ENCODE measurements around the gene CNTN5. TPM values are rescaled to one million over a fixed set of nuclear protein-coding genes. Genes with fewer than 3 reads are reported as not detected.

Gene CNTN5
- polyA plus RNA-seq, 2 donors: not detected

GRCh38 chr11:100353083-100353482, 1332.3 kb downstream of the CNTN5 start:
- no peaks in the 10 kb centered on the region for H3K4me1 ChIP-seq (ENCODE audit: control insufficient read depth in 2 of 2, insufficient read depth in 2 of 2, low read length in 1 of 2)
- no peak overlapping the region for H3K27ac ChIP-seq (ENCODE audit: low read depth in 2 of 2, low read length in 1 of 2)
- no peaks in the 10 kb centered on the region for H3K27me3 ChIP-seq (ENCODE audit: control insufficient read depth in 1 of 2, insufficient read depth in 2 of 2, low read length in 2 of 2)
- no peaks in the 10 kb centered on the region for H3K36me3 ChIP-seq (ENCODE audit: control insufficient read depth in 2 of 2, insufficient read depth in 2 of 2, low read length in 1 of 2)
- no peak overlapping the region for H3K4me3 ChIP-seq (ENCODE audit: low read depth in 1 of 2, low read length in 2 of 2)
- H3K9me3 ChIP-seq (ENCODE audit: control insufficient read depth in 2 of 2, insufficient read depth in 1 of 2, low read depth in 1 of 2, low read length in 1 of 2): no peaks in the 10 kb centered on the region

DNA sequence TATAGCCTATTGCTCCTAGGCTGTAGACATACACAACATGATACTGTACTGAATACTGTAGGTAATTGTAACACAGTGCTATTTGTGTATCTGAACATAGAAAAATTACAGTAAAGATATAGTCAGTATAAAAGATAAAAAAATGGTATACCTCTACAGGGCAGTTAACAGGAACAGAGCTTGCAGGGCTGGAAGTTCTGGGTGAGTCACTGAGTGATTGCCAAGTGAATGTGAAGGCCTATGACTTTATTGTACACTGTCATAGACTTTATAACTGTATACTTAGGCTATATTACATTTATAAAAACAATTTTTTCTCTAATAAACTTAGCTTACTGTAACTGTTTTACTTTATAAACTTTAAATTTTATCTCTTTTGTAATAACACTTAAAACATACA, 1334.0 kb downstream of the CNTN5 start:
- no peak overlapping the region for H3K4me3 ChIP-seq (ENCODE audit: low read depth in 1 of 2, low read length in 2 of 2)
- no peaks in the 10 kb centered on the region for H3K9me3 ChIP-seq (ENCODE audit: control insufficient read depth in 2 of 2, insufficient read depth in 1 of 2, low read depth in 1 of 2, low read length in 1 of 2)
- H3K27me3 ChIP-seq (ENCODE audit: control insufficient read depth in 1 of 2, insufficient read depth in 2 of 2, low read length in 2 of 2): no peaks in the 10 kb centered on the region
- no peaks in the 10 kb centered on the region for H3K36me3 ChIP-seq (ENCODE audit: control insufficient read depth in 2 of 2, insufficient read depth in 2 of 2, low read length in 1 of 2)
- H3K4me1 ChIP-seq (ENCODE audit: control insufficient read depth in 2 of 2, insufficient read depth in 2 of 2, low read length in 1 of 2): no peaks in the 10 kb centered on the region
- H3K27ac ChIP-seq (ENCODE audit: low read depth in 2 of 2, low read length in 1 of 2): no peak overlapping the region

DNA sequence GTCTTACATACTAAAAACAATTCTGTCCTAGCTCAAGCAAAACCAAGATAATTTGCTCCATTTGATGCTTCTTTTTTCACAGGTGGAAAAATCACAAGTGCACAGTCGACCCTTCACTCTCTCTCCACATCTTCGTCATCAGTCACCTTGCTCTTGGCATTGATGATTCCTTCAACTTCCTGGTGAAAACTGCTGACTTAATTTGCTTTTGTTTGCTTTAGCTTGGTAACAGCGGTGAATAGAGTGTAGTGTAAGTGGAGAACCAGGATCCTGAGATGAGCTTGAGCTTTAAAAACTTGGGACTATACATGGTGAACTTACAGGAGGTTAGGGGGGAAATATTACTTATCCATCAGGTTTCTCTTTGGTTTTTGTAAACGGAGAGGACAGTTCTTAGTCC, 1335.3 kb downstream of the CNTN5 start:
- H3K4me1 ChIP-seq (ENCODE audit: control insufficient read depth in 2 of 2, insufficient read depth in 2 of 2, low read length in 1 of 2): no peaks in the 10 kb centered on the region
- WGBS, 2 donors: 51 to 60% methylated on average over 4 of the region's 4 CpGs
- H3K36me3 ChIP-seq (ENCODE audit: control insufficient read depth in 2 of 2, insufficient read depth in 2 of 2, low read length in 1 of 2): no peaks in the 10 kb centered on the region
- H3K9me3 ChIP-seq (ENCODE audit: control insufficient read depth in 2 of 2, insufficient read depth in 1 of 2, low read depth in 1 of 2, low read length in 1 of 2): no peaks in the 10 kb centered on the region
- H3K27ac ChIP-seq (ENCODE audit: low read depth in 2 of 2, low read length in 1 of 2): no peak overlapping the region
- no peak overlapping the region for H3K4me3 ChIP-seq (ENCODE audit: low read depth in 1 of 2, low read length in 2 of 2)
- H3K27me3 ChIP-seq (ENCODE audit: control insufficient read depth in 1 of 2, insufficient read depth in 2 of 2, low read length in 2 of 2): no peaks in the 10 kb centered on the region

GRCh38 chr11:100359281-100359680, 1338.5 kb downstream of the CNTN5 start:
- Histone ChIP-seq H3K36me3 (ENCODE audit: control insufficient read depth in 2 of 2, insufficient read depth in 2 of 2, low read length in 1 of 2) (no peaks in the 10 kb centered on the region), H3K9me3 (ENCODE audit: control insufficient read depth in 2 of 2, insufficient read depth in 1 of 2, low read depth in 1 of 2, low read length in 1 of 2) (no peaks in the 10 kb centered on the region), H3K27me3 (ENCODE audit: control insufficient read depth in 1 of 2, insufficient read depth in 2 of 2, low read length in 2 of 2) (no peaks in the 10 kb centered on the region), H3K27ac (ENCODE audit: low read depth in 2 of 2, low read length in 1 of 2) (no peak overlapping the region), H3K4me1 (ENCODE audit: control insufficient read depth in 2 of 2, insufficient read depth in 2 of 2, low read length in 1 of 2) (no peaks in the 10 kb centered on the region), H3K4me3 (ENCODE audit: low read depth in 1 of 2, low read length in 2 of 2) (no peak overlapping the region)
- 70 to 77% methylated on average over 4 of the region's 4 CpGs for WGBS, 2 donors

- no peaks in the 10 kb centered on the region for H3K4me1 ChIP-seq (ENCODE audit: control insufficient read depth in 2 of 2, insufficient read depth in 2 of 2, low read length in 1 of 2)
- H3K27ac ChIP-seq (ENCODE audit: low read depth in 2 of 2, low read length in 1 of 2): no peak overlapping the region
- H3K9me3 ChIP-seq (ENCODE audit: control insufficient read depth in 2 of 2, insufficient read depth in 1 of 2, low read depth in 1 of 2, low read length in 1 of 2): no peaks in the 10 kb centered on the region
- no peaks in the 10 kb centered on the region for H3K36me3 ChIP-seq (ENCODE audit: control insufficient read depth in 2 of 2, insufficient read depth in 2 of 2, low read length in 1 of 2)
- no peaks in the 10 kb centered on the region for H3K27me3 ChIP-seq (ENCODE audit: control insufficient read depth in 1 of 2, insufficient read depth in 2 of 2, low read length in 2 of 2)
- no peak overlapping the region for H3K4me3 ChIP-seq (ENCODE audit: low read depth in 1 of 2, low read length in 2 of 2)
These were observed 1347.1 kb downstream of the CNTN5 start for GRCh38 chr11:100367892-100368291.

- no peak overlapping the region for H3K27ac ChIP-seq (ENCODE audit: low read depth in 2 of 2, low read length in 1 of 2)
- 77 to 86% methylated on average over 7 of the region's 7 CpGs for WGBS, 2 donors
- no peaks in the 10 kb centered on the region for H3K27me3 ChIP-seq (ENCODE audit: control insufficient read depth in 1 of 2, insufficient read depth in 2 of 2, low read length in 2 of 2)
- H3K9me3 ChIP-seq (ENCODE audit: control insufficient read depth in 2 of 2, insufficient read depth in 1 of 2, low read depth in 1 of 2, low read length in 1 of 2): peaks cover 0 to 3% of the 10 kb centered on the region in 2 donors
- no peaks in the 10 kb centered on the region for H3K36me3 ChIP-seq (ENCODE audit: control insufficient read depth in 2 of 2, insufficient read depth in 2 of 2, low read length in 1 of 2)
- H3K4me3 ChIP-seq (ENCODE audit: low read depth in 1 of 2, low read length in 2 of 2): no peak overlapping the region
- no peaks in the 10 kb centered on the region for H3K4me1 ChIP-seq (ENCODE audit: control insufficient read depth in 2 of 2, insufficient read depth in 2 of 2, low read length in 1 of 2)
These were observed 1362.7 kb downstream of the CNTN5 start for GRCh38 chr11:100383357-100383865.

DNA sequence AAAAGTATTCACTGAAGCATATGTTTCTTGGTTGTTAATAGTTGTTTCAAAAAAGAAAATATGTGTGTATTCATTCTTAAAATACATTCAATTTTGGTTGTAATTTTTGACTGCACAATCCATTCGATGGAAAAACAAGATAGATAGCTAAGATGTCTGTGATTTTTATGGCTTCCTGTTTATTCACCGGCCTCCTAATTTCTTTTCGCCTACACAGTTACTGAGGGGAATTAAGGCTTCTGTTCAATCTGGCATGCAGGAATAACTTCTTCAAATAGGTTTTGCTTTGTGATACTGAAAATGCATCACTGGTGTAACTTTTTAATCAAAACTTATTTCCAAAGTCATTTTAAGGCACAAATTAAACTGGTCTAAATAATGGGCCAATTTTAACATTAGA, 1375.5 kb downstream of the CNTN5 start:
- no peaks in the 10 kb centered on the region for H3K36me3 ChIP-seq (ENCODE audit: control insufficient read depth in 2 of 2, insufficient read depth in 2 of 2, low read length in 1 of 2)
- no peaks in the 10 kb centered on the region for H3K27me3 ChIP-seq (ENCODE audit: control insufficient read depth in 1 of 2, insufficient read depth in 2 of 2, low read length in 2 of 2)
- no peaks in the 10 kb centered on the region for H3K9me3 ChIP-seq (ENCODE audit: control insufficient read depth in 2 of 2, insufficient read depth in 1 of 2, low read depth in 1 of 2, low read length in 1 of 2)
- H3K4me1 ChIP-seq (ENCODE audit: control insufficient read depth in 2 of 2, insufficient read depth in 2 of 2, low read length in 1 of 2): no peaks in the 10 kb centered on the region
- WGBS, 2 donors: 58 to 69% methylated on average over 3 of the region's 3 CpGs
- H3K27ac ChIP-seq (ENCODE audit: low read depth in 2 of 2, low read length in 1 of 2): no peak overlapping the region
- H3K4me3 ChIP-seq (ENCODE audit: low read depth in 1 of 2, low read length in 2 of 2): no peak overlapping the region

- H3K27ac ChIP-seq (ENCODE audit: low read depth in 2 of 2, low read length in 1 of 2): no peak overlapping the region
- no peaks in the 10 kb centered on the region for H3K9me3 ChIP-seq (ENCODE audit: control insufficient read depth in 2 of 2, insufficient read depth in 1 of 2, low read depth in 1 of 2, low read length in 1 of 2)
- 80 to 94% methylated on average over 3 of the region's 3 CpGs for WGBS, 2 donors
- H3K27me3 ChIP-seq (ENCODE audit: control insufficient read depth in 1 of 2, insufficient read depth in 2 of 2, low read length in 2 of 2): no peaks in the 10 kb centered on the region
- H3K36me3 ChIP-seq (ENCODE audit: control insufficient read depth in 2 of 2, insufficient read depth in 2 of 2, low read length in 1 of 2): no peaks in the 10 kb centered on the region
- no peaks in the 10 kb centered on the region for H3K4me1 ChIP-seq (ENCODE audit: control insufficient read depth in 2 of 2, insufficient read depth in 2 of 2, low read length in 1 of 2)
- H3K4me3 ChIP-seq (ENCODE audit: low read depth in 1 of 2, low read length in 2 of 2): no peak overlapping the region
These were observed 1376.7 kb downstream of the CNTN5 start for GRCh38 chr11:100397401-100397800.

GRCh38 chr11:100403816-100404215, 1383.1 kb downstream of the CNTN5 start:
- H3K4me3 ChIP-seq (ENCODE audit: low read depth in 1 of 2, low read length in 2 of 2): no peak overlapping the region
- H3K27ac ChIP-seq (ENCODE audit: low read depth in 2 of 2, low read length in 1 of 2): no peak overlapping the region
- H3K27me3 ChIP-seq (ENCODE audit: control insufficient read depth in 1 of 2, insufficient read depth in 2 of 2, low read length in 2 of 2): no peaks in the 10 kb centered on the region
- no peaks in the 10 kb centered on the region for H3K4me1 ChIP-seq (ENCODE audit: control insufficient read depth in 2 of 2, insufficient read depth in 2 of 2, low read length in 1 of 2)
- no peaks in the 10 kb centered on the region for H3K9me3 ChIP-seq (ENCODE audit: control insufficient read depth in 2 of 2, insufficient read depth in 1 of 2, low read depth in 1 of 2, low read length in 1 of 2)
- H3K36me3 ChIP-seq (ENCODE audit: control insufficient read depth in 2 of 2, insufficient read depth in 2 of 2, low read length in 1 of 2): no peaks in the 10 kb centered on the region
- WGBS, 2 donors: 38 to 43% methylated on average over 2 of the region's 2 CpGs

GRCh38 chr11:100404907-100405306, 1384.2 kb downstream of the CNTN5 start:
- WGBS, 2 donors: 79 to 82% methylated on average over 10 of the region's 10 CpGs
- H3K27ac ChIP-seq (ENCODE audit: low read depth in 2 of 2, low read length in 1 of 2): no peak overlapping the region
- H3K4me3 ChIP-seq (ENCODE audit: low read depth in 1 of 2, low read length in 2 of 2): no peak overlapping the region
- H3K36me3 ChIP-seq (ENCODE audit: control insufficient read depth in 2 of 2, insufficient read depth in 2 of 2, low read length in 1 of 2): no peaks in the 10 kb centered on the region
- no peaks in the 10 kb centered on the region for H3K27me3 ChIP-seq (ENCODE audit: control insufficient read depth in 1 of 2, insufficient read depth in 2 of 2, low read length in 2 of 2)
- H3K4me1 ChIP-seq (ENCODE audit: control insufficient read depth in 2 of 2, insufficient read depth in 2 of 2, low read length in 1 of 2): no peaks in the 10 kb centered on the region
- H3K9me3 ChIP-seq (ENCODE audit: control insufficient read depth in 2 of 2, insufficient read depth in 1 of 2, low read depth in 1 of 2, low read length in 1 of 2): no peaks in the 10 kb centered on the region
